ENCODE results near the gene TMEM236.

GRCh38 chr10:17764142-17764541 lies 12.1 kb downstream of the TMEM236 start:
- TF ChIP-seq MAFK (IDR thresholded peaks at IDR 0.05; ENCODE audit: low read depth, low read length) (no peak), CTCF (conservative IDR thresholded peaks at IDR 0.05; ENCODE audit: low read depth, low read length) (no peak), CHD1 (IDR thresholded peaks at IDR 0.05; ENCODE audit: low read depth, low read length) (no peak), RFX5 (IDR thresholded peaks at IDR 0.05; ENCODE audit: low read depth, low read length) (no peak), FOS (IDR thresholded peaks at IDR 0.05; ENCODE audit: low read depth, low read length) (no peak), BHLHE40 (IDR thresholded peaks at IDR 0.05; ENCODE audit: low read depth, low read length) (no peak), POLR2A (IDR thresholded peaks at IDR 0.05; ENCODE audit: low read depth, low read length) (no peak), USF2 (IDR thresholded peaks at IDR 0.05; ENCODE audit: low read depth, low read length) (no peak), RAD21 (IDR thresholded peaks at IDR 0.05; ENCODE audit: low read length) (no peak), RCOR1 (IDR thresholded peaks at IDR 0.05; ENCODE audit: insufficient replicate concordance, low read length) (no peak), ELK1 (IDR thresholded peaks at IDR 0.05; ENCODE audit: borderline replicate concordance, low read depth, low read length) (no peak)
